HL-60 (cell line): ENCODE results near the gene AEBP2.

Experiments used
- CTCF ChIP-seq: IDR thresholded peaks from one replicate; pipeline ENCODE4 v1.5.1; 2011; ENCODE audit warnings: low read length, control low read depth, inconsistent platforms; ENCODE audit not compliant: insufficient read depth
- POLR2AphosphoS5 ChIP-seq: IDR thresholded peaks from 2 replicates; pipeline ENCODE4 v1.6.1; 2012; ENCODE audit warnings: low read depth
- REST ChIP-seq: IDR thresholded peaks from 2 replicates; pipeline ENCODE4 v1.6.1; 2012; ENCODE audit warnings: low read depth; ENCODE audit not compliant: insufficient replicate concordance

GRCh38 chr12:19507823-19508222, 68.5 kb downstream of the AEBP2 start:
- TF ChIP-seq CTCF (no peak), REST (no peak), POLR2AphosphoS5 (no peak)
